CD4-positive, alpha-beta T cell treated with Interleukin-6 at 100 ng/mL for 8 hours (primary cell): Measurements from ENCODE around the gene HBA2.
"Not testable (repeated sequence)": the region's sequence is repeated elsewhere in the genome, so short reads cannot be mapped to it uniquely, and the experiment has no call there.

ENCODE experiments used
- DNase-seq: peaks from one replicate; pipeline ENCODE4 v3.0.0-alpha.2; 2020; ENCODE audit warnings: mixed read lengths, low spot score

HBA2 gene

GRCh38 chr16:172374-172941 lies at the start of gene HBA2:
Gene HBA2, plus strand, starts transcription at chr16:172876. Its CDS starts 37 bp downstream, at chr16:172913.
- DNase-seq, result not testable (repeated sequence)

DNA sequence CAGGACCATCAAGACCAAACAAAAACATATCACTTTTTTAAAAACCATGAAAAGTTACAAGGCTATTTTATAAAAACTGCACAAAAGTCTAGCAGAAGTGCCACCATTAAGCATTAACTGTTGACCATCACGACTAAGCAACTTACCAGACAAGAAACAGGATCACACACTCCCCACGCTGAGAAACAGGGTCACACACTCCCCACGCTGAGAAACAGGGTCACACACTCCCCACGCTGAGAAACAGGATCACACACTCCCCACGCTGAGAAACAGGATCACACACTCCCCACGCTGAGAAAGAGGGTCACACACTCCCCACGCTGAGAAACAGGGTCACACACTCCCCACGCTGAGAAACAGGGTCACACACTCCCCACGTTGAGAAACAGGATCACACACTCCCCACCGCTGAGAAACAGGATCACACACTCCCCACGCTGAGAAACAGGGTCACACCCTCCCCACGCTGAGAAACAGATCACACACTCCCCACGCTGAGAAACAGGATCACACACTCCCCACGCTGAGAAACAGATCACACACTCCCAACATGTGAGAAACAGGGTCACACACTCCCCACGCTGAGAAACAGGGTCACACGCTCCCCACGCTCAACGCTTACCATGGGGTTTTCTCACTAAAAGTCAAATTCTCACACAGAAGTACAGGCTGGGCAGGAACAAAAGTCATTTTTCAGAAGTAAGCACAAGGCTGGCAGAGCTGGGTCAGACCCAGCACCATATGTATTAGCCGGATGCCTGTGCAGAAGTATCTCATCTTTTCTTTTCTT lies 48.9 kb upstream of the HBA2 start:
- DNase-seq, result not testable (repeated sequence)

- no peak for DNase-seq
Observed at GRCh38 chr16:125011-125410, 47.7 kb upstream of the HBA2 start.

GRCh38 chr16:129075-129474 lies 43.6 kb upstream of the HBA2 start:
- DNase-seq, result no peak

GRCh38 chr16:130533-131173 lies 42.0 kb upstream of the HBA2 start:
- no peak for DNase-seq

DNA sequence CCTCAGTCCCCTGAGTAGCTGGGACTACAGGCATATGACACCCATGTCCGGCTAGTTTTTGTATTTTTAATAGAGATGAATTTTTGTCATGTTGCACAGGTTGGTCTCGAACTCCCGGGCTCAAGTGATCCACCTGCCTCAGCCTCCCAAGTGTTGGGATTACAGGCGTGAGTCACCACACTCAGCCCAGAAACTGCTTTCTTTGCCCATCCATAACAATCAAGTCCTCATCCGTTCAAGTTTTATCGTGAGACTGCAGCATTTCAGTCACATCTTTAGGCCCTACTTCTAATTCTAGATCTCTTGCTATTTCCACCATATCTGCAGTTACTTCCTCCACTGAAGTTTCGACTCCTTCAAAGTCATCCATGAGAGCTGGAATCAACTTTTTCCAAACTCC lies 40.6 kb upstream of the HBA2 start:
- DNase-seq, result no peak

GRCh38 chr16:133716-134115 lies 39.0 kb upstream of the HBA2 start:
- no peak for DNase-seq

DNA sequence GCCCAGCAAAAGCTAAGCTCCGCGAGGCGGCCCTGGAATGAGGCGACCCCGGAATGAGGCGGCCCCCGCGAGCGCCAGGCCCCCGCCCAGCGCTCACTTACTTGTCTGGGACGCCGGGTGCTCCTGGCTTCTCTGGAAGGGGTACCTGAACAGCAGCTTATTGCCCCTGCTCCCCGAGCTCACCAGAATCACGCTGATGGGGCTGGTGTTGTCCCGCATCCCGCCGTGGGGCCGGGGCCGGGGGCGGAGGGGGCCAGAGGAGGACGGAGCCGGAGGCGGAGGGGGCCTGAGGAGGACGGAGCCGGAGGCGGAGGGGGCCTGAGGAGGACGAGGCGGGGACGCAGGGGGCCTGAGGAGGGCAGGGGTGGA lies 34.6 kb upstream of the HBA2 start:
- DNase-seq, result no peak

DNA sequence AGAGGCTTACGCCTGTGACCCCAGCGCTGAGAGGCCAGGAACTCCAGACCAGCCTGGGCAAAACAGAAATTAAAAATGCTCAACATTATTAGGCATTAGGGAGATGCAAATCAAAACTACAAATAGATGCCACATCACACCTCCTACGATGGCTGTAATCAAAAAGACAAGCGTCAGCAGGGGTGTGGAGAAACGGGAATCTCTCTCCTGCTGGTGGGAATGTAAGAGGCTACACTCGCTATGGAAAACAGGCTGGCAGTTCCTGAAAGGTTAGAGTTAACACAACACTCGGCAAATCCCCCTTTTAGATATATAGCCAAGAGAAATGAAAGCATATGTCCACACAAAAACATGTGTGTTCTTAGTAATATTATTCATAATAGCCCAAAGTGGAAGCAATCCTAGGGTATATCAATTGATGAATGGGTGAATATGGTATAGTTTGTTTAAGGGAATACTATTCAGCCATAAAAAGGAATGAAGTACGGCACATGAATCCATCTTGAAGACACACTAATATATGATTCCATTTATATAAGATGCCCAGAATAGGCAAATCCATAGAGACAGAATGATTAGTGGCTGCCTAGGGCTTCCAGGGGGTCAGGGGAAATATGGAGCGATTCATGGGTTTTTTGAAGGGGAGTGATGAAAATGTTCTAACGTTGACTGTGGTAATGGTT lies 32.4 kb upstream of the HBA2 start:
- DNase-seq, result no peak

- no peak for DNase-seq
Observed at GRCh38 chr16:142405-142967, 30.2 kb upstream of the HBA2 start.

DNA sequence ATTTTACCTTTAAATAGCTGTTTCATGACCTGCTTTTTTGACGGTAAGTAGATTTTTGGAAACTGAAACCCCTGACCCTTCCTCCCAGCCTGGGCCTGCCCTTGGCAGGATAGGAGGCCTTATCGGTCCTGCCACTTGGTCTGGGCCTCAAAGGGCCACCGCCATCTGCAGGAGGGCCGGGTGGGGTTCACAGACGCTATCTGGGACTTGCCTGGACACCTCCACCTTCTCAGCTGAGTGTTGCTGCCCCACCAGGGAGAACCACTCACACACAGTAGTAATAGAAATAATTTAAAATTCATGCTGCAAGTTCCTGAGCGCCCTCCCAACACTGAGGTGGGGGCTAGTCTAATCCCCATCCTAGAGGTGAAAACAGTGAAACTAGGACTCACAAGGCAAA lies 29.6 kb upstream of the HBA2 start:
- DNase-seq, result no peak

- DNase-seq, result no peak
Observed at GRCh38 chr16:143456-143855, 29.2 kb upstream of the HBA2 start.

DNA sequence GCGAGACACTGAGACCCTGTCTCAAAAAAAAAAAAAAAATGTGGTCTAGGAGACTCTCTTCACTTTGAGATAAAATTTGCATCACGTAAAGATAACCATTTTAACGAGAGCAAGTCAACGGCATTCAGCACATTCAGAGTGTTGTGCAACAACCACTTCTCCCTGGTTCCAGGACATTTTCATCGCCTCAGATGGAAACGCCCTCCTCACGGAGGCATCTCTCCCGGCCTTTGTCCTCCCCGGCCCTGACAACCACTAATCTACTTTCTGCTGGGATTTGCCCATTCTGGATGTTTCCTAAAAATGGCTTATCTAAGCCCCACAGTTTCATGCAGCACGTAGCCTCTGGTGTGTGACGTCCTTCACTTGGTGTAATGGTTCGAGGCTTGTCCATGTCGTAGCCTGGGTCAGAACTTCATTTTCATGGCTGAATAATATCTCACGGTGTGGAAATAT lies 27.9 kb upstream of the HBA2 start:
- DNase-seq, result no peak

GRCh38 chr16:146646-147045 lies 26.0 kb upstream of the HBA2 start:
- no peak for DNase-seq

DNA sequence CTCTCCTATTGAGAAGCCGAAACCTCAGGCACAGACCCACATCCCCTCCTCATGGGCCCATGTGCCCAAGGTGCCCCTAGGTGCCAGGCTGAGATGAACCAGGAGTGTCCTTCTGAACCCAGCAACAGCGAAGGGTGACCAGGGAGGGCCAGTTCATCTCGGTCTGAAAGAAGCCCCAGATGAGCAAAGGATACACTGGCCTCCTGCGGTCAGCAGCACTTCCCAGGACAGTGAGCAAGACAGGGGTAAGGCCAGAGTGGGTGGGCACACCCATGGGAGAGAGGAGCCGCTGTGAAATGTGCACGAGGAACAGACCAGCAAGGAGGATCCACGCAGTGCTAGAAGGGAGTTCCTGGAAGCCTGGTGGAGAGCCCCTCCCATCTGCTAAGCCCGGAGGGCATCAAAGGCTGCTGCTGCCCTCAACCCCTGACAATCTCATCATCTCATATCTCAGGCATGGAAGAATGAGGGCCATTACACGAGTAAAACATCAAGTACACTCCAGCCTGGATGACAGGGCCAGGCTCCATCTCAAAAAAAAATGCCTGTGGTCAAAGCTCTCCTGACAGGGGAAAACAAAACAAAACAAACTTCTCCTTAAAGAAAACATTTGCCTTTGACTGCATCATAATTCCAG lies 23.5 kb upstream of the HBA2 start:
- DNase-seq, result no peak

DNA sequence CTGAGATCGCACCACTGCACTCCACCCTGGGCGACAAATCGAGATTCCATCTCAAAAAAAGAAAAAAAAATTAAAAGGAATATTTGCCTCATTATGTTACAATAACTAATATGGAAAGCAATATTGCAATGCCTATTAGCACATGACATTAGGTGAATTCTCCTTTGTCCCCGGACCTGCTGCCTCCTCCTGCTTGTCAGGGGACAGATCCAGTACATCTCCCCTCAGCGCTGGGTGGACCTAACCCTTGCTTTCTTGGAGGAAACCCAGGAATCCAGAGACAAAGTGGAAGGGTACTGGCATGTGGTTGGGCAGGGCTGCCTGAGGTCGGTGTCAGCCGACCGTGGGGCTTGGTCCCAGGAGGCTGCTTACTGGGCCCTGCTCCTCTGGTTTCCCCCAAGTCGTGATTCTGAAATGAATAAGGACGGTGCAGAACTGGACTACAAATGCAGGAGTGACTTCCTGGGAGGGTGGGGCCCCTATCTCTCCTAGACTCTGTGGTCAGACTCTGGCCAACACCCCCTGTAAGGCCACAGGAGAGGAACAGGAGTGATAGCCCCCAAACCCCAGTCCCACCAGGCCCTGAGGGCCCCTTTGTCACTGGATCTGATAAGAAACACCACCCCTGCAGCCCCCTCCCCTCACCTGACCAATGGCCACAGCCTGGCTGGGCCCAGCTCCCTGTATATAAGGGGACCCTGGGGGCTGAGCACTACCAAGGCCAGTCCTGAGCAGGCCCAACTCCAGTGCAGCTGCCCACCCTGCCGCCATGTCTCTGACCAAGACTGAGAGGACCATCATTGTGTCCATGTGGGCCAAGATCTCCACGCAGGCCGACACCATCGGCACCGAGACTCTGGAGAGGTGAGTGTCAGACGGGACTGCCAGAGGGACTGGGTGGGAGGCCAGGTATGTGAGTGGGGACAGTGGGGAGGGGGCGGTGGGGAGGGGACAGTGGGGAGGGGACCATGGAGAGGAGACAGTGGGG lies 20.2 kb upstream of the HBA2 start, which contains the start of gene HBZ:
HBZ (plus strand) TSS at position 504 of the 988 bp plus-strand sequence; CDS start at position 770, 266 bp downstream.
- no peak for DNase-seq

- not testable (repeated sequence) for DNase-seq
Observed at GRCh38 chr16:153129-153521, 19.6 kb upstream of the HBA2 start.

DNA sequence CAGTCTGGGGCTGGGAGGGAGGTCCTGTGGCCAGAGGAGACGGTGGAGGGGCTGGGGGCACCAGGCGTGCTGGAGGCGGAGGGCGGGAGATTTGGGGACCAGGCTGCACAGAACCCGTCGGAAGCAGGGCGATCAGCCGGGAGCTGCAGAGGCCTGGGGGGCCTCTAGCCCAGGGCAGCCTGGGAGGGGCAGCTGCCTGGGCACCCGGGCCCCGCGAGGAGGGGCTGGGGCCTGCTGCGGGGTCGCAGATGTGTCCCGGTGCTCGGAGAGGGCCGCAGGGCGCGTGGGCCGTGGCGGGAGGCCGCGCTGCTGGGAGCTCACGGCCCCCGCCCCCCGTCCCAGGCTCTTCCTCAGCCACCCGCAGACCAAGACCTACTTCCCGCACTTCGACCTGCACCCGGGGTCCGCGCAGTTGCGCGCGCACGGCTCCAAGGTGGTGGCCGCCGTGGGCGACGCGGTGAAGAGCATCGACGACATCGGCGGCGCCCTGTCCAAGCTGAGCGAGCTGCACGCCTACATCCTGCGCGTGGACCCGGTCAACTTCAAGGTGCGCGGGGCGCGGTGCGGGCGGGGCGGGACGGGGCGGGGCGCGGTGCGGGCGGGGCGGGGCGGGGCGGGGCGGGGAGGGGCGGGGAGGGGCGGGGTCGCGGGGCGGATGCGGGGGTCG lies 19.0 kb upstream of the HBA2 start:
- not testable (repeated sequence) for DNase-seq

- no peak for DNase-seq
Observed at GRCh38 chr16:154217-155030, 18.3 kb upstream of the HBA2 start.
